Fibroblast of mammary gland (primary cell): ENCODE measurements around the gene HES4.

Experiments
- DNase-seq: peaks from one replicate; pipeline ENCODE4 v3.0.0-alpha.2; 2010; ENCODE audit warnings: low read depth
- H3K4me3 ChIP-seq: 2 replicates; pipeline ENCODE4 v1.5.1; 2011; ENCODE audit warnings: low read depth, mild to moderate bottlenecking, low read length, moderate library complexity; ENCODE audit not compliant: control insufficient read depth
- TF ChIP-seq, protein P1 (sequence below): conservative IDR thresholded peaks from 2 replicates; pipeline ENCODE4 v1.5.1; 2011; ENCODE audit warnings: low read depth, low read length, inconsistent platforms; ENCODE audit not compliant: control insufficient read depth, insufficient read depth

HES4 gene

DNA sequence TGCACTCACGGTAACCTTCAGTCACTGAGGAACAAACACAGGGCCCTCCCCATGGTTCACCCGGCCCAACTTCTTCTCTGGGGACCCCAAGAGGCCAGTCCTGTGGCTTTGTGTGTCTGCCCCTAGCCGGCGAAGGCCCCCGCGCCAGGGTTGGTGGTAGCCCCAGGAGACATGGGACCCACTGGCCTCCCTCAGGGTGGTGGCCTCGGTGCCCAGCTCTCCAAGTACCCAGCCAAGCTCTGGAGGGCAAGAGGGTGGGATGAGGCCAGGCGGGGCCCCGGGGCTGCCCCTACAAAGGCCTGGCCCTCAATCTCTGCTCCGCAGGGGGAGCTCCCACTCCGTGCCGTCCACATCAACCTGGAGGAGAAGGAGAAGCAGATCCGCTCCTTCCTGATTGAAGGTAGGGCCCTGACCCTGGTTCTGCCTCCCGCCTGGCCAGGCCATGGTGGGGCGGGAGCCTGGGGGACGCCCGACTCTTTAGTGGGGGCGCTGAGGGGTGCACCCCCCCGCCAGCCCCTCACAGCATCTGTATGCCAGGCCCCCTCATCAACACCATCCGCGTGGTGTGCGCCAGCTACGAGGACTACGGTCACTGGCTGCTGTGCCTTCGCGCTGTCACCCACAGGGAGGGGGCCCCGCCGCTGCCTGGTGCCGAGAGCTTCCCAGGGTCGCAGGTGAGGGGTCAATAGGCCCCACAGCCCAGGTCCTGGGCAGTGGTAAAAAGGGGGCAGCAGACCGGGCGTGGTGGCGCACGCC, 28.0 kb downstream of the HES4 start:
- no peak for DNase-seq
- TF ChIP-seq, protein P1, sequence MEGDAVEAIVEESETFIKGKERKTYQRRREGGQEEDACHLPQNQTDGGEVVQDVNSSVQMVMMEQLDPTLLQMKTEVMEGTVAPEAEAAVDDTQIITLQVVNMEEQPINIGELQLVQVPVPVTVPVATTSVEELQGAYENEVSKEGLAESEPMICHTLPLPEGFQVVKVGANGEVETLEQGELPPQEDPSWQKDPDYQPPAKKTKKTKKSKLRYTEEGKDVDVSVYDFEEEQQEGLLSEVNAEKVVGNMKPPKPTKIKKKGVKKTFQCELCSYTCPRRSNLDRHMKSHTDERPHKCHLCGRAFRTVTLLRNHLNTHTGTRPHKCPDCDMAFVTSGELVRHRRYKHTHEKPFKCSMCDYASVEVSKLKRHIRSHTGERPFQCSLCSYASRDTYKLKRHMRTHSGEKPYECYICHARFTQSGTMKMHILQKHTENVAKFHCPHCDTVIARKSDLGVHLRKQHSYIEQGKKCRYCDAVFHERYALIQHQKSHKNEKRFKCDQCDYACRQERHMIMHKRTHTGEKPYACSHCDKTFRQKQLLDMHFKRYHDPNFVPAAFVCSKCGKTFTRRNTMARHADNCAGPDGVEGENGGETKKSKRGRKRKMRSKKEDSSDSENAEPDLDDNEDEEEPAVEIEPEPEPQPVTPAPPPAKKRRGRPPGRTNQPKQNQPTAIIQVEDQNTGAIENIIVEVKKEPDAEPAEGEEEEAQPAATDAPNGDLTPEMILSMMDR = no peak
- no peak overlapping the region for H3K4me3 ChIP-seq

DNA sequence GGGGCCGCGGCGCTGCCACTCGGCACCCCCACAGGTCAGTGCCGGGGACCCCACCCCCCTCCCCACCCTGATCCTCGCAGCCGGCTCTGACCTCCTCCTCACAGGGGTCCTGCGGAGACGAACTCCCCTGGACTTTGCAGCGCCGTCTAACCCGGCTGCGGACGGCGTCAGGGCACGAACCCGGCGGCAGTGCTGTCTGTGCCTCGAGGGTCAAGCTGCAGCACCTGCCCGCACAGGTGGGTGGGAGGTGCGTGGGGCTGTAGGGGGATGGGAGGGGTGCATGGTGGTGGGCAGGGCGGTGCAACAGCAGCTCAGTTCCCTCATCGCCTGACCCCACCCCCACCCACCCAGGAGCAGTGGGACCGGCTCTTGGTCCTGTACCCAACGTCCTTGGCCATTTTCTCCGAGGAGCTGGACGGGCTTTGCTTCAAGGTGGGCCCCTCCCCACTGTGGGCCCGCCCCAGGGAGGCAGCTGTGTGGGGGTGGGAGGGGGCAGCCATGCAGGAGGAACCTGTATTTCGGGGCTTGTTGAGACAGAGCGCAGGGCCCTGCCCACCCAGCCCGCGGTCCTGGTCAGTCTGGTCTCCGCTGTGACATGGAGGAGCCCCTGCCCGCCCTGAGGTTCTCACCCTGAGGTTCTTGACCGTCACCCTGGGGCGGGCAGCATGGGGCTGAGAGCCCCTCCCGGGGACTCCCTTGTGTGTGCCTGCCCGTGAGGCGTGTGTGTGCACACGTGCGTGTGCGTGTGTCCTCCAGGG, 28.7 kb downstream of the HES4 start:
- DNase-seq = no peak
- H3K4me3 ChIP-seq = no peak overlapping the region
- TF ChIP-seq, protein P1 = no peak

DNA sequence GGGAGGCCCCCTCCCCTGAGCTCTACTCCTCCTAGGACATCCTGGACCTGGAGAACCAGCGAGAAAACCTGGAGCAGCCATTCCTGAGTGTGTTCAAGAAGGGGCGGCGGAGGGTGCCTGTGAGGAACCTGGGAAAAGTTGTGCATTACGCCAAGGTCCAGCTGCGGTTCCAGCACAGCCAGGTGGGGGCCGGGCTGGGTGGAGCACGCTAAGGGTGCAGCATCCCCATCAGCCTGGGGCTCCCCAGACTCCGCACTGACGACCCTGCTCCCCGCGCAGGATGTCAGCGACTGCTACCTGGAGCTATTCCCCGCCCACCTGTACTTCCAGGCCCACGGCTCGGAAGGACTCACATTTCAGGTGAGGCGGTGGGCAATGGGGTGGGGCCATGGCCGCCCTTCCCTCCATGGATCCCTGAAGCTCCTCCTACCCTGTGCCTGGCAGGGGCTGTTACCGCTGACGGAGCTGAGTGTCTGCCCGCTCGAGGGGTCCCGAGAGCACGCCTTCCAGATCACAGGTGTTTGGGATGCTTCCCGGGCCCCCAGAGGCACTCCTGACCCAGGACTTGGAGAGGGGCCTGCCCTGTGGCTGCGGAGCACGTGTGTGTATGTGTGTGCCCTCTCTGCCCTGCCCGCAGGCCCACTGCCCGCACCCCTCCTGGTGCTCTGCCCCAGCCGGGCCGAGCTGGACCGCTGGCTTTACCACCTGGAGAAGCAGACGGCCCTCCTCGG, 29.5 kb downstream of the HES4 start:
- TF ChIP-seq, protein P1 = no peak
- H3K4me3 ChIP-seq = no peak overlapping the region
- DNase-seq = no peak

DNA sequence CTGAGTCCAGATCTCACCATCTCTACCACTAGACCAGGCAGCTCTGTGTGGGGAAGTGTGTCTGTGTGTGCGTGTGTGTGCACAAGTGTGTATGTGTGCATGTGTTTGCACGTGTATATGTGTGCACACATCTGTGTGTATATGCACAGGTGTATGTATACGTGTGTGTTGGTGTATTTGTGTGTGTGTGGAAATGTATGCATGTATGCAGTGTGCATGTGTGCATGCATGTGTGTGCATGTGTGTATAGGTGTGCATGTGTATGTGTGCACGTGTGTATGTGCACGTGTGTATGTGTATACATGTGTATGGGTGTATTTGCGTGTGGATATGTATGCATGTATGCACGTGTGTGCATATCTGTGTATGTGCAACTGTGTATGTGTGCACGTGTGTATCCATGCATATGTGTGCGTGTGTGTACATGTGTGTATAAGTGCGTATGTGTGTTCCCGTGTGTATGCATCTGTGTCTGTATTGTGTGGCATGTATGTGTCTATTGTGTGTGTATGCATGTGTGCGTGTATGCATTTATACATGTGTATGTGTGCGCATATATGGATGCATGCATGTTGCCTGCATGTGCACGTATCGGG, 30.5 kb downstream of the HES4 start:
- no peak overlapping the region for H3K4me3 ChIP-seq

DNA sequence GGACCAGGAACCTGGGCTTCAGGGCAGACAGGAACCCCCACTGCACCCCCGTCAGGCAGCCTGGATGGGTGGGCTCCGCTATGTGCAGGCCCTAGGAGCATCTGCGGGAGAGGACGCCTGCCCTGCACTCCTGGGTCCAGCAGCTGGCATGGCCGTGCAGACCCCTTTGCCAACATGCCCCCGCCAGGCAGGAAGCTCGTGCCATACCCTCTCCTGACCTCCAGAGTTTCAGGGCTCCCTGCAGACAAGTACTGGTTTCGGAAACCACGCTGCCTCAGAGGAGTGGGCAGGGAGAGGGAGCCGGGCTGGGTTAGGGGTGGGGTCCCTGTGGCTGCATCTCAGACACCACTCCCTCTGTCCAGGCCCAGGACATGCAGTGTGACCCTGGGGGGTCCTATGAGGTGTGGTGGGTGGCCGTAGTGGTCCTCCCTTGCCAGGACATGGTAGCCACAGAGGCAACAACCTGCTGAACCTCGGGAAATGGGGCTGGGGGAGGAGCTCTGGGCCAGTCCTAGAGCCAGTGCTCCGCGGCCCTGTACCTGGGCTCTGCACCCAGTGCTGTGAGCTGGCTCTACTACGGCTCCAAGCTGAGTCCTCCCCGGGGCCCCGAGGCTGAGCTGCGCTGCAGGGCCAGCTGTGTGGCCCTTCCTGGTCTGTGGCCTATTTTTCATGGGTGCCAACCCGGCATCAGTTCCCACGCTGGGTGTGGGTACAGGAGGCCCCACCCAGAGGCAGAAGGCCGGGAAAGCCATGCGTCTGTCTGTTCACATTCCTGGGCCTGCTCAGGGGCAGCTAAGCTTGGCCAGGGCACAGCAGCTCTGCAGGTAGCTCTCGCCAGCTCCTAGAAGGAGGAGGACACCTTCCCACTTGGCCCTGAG, 32.2 kb downstream of the HES4 start:
- TF ChIP-seq, protein P1 = no peak
- no peak overlapping the region for H3K4me3 ChIP-seq
- DNase-seq = no peak

More for the DNA sequence above, 30.5 kb downstream of the HES4 start:
- TF ChIP-seq, protein P1 = no peak
- DNase-seq = no peak

DNA sequence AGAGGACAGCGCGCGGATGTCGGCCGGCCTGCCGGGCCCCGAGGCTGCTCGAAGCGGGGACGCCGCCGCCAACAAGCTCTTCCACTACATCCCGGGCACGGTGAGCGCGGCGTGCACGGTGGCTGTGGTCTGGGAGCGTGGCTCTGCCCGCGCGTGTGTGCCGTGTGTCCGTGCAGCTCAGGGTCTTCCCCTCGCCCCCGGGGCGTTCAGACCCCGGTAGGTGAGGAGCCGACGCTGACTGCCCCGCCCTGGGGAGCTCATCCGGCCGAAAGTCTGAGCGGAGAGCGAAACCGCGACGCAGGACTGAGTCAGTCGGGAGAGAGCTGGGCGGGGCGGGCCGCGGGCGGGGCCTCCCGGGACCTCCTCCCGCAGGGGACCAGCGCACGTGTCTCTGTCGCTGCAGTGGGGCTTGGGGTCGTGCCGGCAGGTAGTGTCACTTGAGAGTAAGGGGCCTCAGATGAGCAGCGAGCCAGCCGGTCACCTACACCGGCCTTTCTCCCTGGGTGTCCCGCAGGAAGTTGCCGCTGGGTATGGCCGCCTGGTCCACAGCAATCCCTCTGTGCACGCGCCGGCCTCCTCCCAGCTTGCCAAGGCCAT, 33.1 kb downstream of the HES4 start:
- H3K4me3 ChIP-seq = peak overlapping the region; percentile 54
- DNase-seq = peak; percentile 52
- TF ChIP-seq, protein P1 = no peak
